Keratinocyte (primary cell): Measurements from ENCODE around the gene CKAP2L. TPM values are rescaled to one million over a fixed set of nuclear protein-coding genes. Genes with fewer than 3 reads are reported as not detected.

Experiments used
- DNase-seq: peaks from one replicate; pipeline ENCODE4 v3.0.0-alpha.2; 2011; ENCODE audit warnings: low read depth, missing footprints, low spot score
- FAIRE-seq: peaks from 2 replicates; lab custom pipeline; 2011; peaks lifted over from hg19 to GRCh38; lab: Jason Lieb, UNC
- H2AFZ ChIP-seq: 2 replicates; pipeline ENCODE4 v1.6.0; 2012; ENCODE audit warnings: low read length, control low read depth, inconsistent platforms; ENCODE audit not compliant: control insufficient read depth
- H3K27ac ChIP-seq: 2 replicates; pipeline ENCODE4 v1.5.1; 2011; ENCODE audit warnings: low read length; ENCODE audit not compliant: control insufficient read depth, insufficient read depth
- H3K27me3 ChIP-seq: 3 replicates; pipeline ENCODE4 v1.6.0; 2011; ENCODE audit warnings: low read length; ENCODE audit not compliant: control insufficient read depth, insufficient read depth; ENCODE audit errors: extremely low read depth
- H3K36me3 ChIP-seq, 2 experiments: 2 replicates in 1 of 2; 3 replicates in 1 of 2; pipeline ENCODE4 v1.5.1; 2011; ENCODE audit warnings: low read length in 2 of 2, mild to moderate bottlenecking in 1 of 2; ENCODE audit not compliant: control insufficient read depth in 2 of 2, insufficient read depth in 2 of 2; ENCODE audit errors: extremely low read depth in 1 of 2
- H3K4me1 ChIP-seq: 3 replicates; pipeline ENCODE4 v1.5.1; 2011; ENCODE audit warnings: low read length; ENCODE audit not compliant: control insufficient read depth, insufficient read depth; ENCODE audit errors: extremely low read depth
- H3K4me2 ChIP-seq: 3 replicates; pipeline ENCODE4 v1.6.0; 2011; ENCODE audit warnings: low read depth, low read length; ENCODE audit not compliant: control insufficient read depth, insufficient read depth; ENCODE audit errors: extremely low read depth
- H3K4me3 ChIP-seq, 3 experiments: fragments of 200-600 bp in 1 of 3; sonication (generic) in 1 of 3; 2 replicates in 2 of 3; 3 replicates in 1 of 3; pipeline ENCODE4 v1.5.1; 2011 to 2016; ENCODE audit warnings: low read length in 3 of 3, mild to moderate bottlenecking in 3 of 3, control low read depth in 2 of 3, inconsistent platforms in 1 of 3, low read depth in 1 of 3, mixed read lengths in 1 of 3, mixed run types in 1 of 3, moderate library complexity in 1 of 3; ENCODE audit not compliant: control insufficient read depth in 2 of 3, insufficient read depth in 2 of 3; ENCODE audit errors: extremely low read depth in 1 of 3
- H3K79me2 ChIP-seq: 2 replicates; pipeline ENCODE4 v1.6.0; 2012; ENCODE audit warnings: low read length; ENCODE audit not compliant: control insufficient read depth, insufficient read depth
- H3K9ac ChIP-seq: 3 replicates; pipeline ENCODE4 v1.6.0; 2011; ENCODE audit warnings: low read length; ENCODE audit not compliant: control insufficient read depth, insufficient read depth; ENCODE audit errors: extremely low read depth
- H3K9me1 ChIP-seq: 3 replicates; pipeline ENCODE4 v1.6.0; 2011; ENCODE audit warnings: low read length; ENCODE audit not compliant: control insufficient read depth, insufficient read depth; ENCODE audit errors: extremely low read depth
- H3K9me3 ChIP-seq: 2 replicates; pipeline ENCODE4 v1.5.1; 2012; ENCODE audit warnings: low read depth, low read length; ENCODE audit not compliant: control insufficient read depth
- H4K20me1 ChIP-seq: 3 replicates; pipeline ENCODE4 v1.6.0; 2011; ENCODE audit warnings: low read length; ENCODE audit not compliant: control insufficient read depth, insufficient read depth; ENCODE audit errors: extremely low read depth
- CTCF ChIP-seq, 3 experiments: IDR thresholded peaks in 1 of 3; conservative IDR thresholded peaks in 1 of 3; optimal IDR thresholded peaks in 1 of 3; 2 replicates in 2 of 3; 3 replicates in 1 of 3; pipeline versions ENCODE3 to v1.5.1; 2011; ENCODE audit warnings: low read length in 3 of 3, mild to moderate bottlenecking in 3 of 3, moderate library complexity in 2 of 3, control low read depth in 1 of 3, inconsistent platforms in 1 of 3; ENCODE audit not compliant: insufficient read depth in 2 of 3; ENCODE audit errors: extremely low read depth in 1 of 3
- EZH2 ChIP-seq: IDR thresholded peaks from one replicate; pipeline ENCODE4 v1.6.1; 2012; ENCODE audit warnings: inconsistent platforms, mild to moderate bottlenecking, low read length, moderate library complexity
- dilution Hi-C: fragments of 300-500 bp; cut with MboI; formaldehyde crosslinking; loops from one replicate; pipeline ENCODE4 v1.7.0; 2020; ENCODE audit warnings: low sequenced_read_pairs; ENCODE audit not compliant: extremely low pct_ligation_motif_present
- polyA plus RNA-seq, 5 experiments: library from polyadenylated mRNA; depleted of rRNA in 3 of 5; stranded (reverse) in 3 of 5; stranded (forward) in 1 of 5; unstranded in 1 of 5; fragments of >200 nt; gene quantifications; 1 replicate in 1 of 5; 2 replicates in 3 of 5; 3 replicates in 1 of 5; pipeline versions ENCODE4 v1.2.1 to v1.2.3, GENCODE V29; 2011 to 2012; ENCODE audit warnings: missing spikeins in 2 of 5, low read depth in 1 of 5, low replicate concordance in 1 of 5

Gene CKAP2L
- polyA plus RNA-seq, 1 donor (not counting 4 experiments of a cell fraction or from before 2014, with no cell fraction given), result 10.9 TPM

GRCh38 chr2:112789186-112789585 lies 24.8 kb upstream of the CKAP2L start:
- Histone ChIP-seq H2AFZ (no peak overlapping the region), H3K79me2 (peaks cover 11% of the 10 kb centered on the region), H3K9me3 (no peaks in the 10 kb centered on the region), H3K4me1 (peaks cover 51% of the 10 kb centered on the region), H3K27ac (no peak overlapping the region), H3K9me1 (no peaks in the 10 kb centered on the region), H3K9ac (no peak overlapping the region), H3K4me3 (no peak overlapping the region), H3K27me3 (no peaks in the 10 kb centered on the region), H4K20me1 (no peaks in the 10 kb centered on the region), H3K4me2 (no peak overlapping the region), H3K36me3 (peaks cover 0 to under 1% of the 10 kb centered on the region in 2 experiments)
- DNase-seq (no peak), FAIRE-seq (no peak)
- dilution Hi-C loops, result no loop called here
- TF ChIP-seq CTCF (optimal IDR thresholded peaks at IDR 0.05 in 1 of 3, IDR thresholded peaks at IDR 0.05 in 1 of 3, conservative IDR thresholded peaks at IDR 0.05 in 1 of 3; ENCODE audit: extremely low read depth in 1 of 3, insufficient read depth in 2 of 3, low read length in 3 of 3) (no peak), EZH2 (no peak)

- H3K4me2 ChIP-seq, result no peak overlapping the region
- H3K9me3 ChIP-seq, result no peaks in the 10 kb centered on the region
- H2AFZ ChIP-seq, result no peak overlapping the region
- no peak for TF ChIP-seq EZH2
- no peak for TF ChIP-seq CTCF (optimal IDR thresholded peaks at IDR 0.05 in 1 of 3, IDR thresholded peaks at IDR 0.05 in 1 of 3, conservative IDR thresholded peaks at IDR 0.05 in 1 of 3; ENCODE audit: extremely low read depth in 1 of 3, insufficient read depth in 2 of 3, low read length in 3 of 3)
- DNase-seq, result no peak
- H3K79me2 ChIP-seq, result peaks cover 16% of the 10 kb centered on the region
- no peak overlapping the region for H3K9ac ChIP-seq
- H3K27me3 ChIP-seq, result no peaks in the 10 kb centered on the region
- dilution Hi-C loops, result no loop called here
- H3K36me3 ChIP-seq, result peaks cover 0 to 3% of the 10 kb centered on the region in 2 experiments
- no peak overlapping the region for H3K27ac ChIP-seq
- H4K20me1 ChIP-seq, result no peaks in the 10 kb centered on the region
- no peak for FAIRE-seq
- peaks cover 47% of the 10 kb centered on the region for H3K4me1 ChIP-seq
- H3K4me3 ChIP-seq, result no peak overlapping the region
- H3K9me1 ChIP-seq, result no peaks in the 10 kb centered on the region
Observed at GRCh38 chr2:112788653-112789052, 24.2 kb upstream of the CKAP2L start.
